Measurements from ENCODE around the gene MPC1L.

- TF ChIP-seq CTCF (conservative IDR thresholded peaks at IDR 0.05; ENCODE audit: low read depth, low read length) (no peak), RCOR1 (IDR thresholded peaks at IDR 0.05; ENCODE audit: insufficient replicate concordance, low read length) (no peak), FOS (IDR thresholded peaks at IDR 0.05; ENCODE audit: low read depth, low read length) (no peak)
Measured at GRCh38 chrX:40607381-40607780, 15.8 kb upstream of the MPC1L start.

Data from IMR-90 (cell line).